OCI-LY1 (cell line): ENCODE results near the gene NKD1.
"Not testable (repeated sequence)": the region's sequence is repeated elsewhere in the genome, so short reads cannot be mapped to it uniquely, and the experiment has no call there.

Source experiments
- H2AFZ ChIP-seq: fragments of 200-600 bp; sonication (generic), shearing (Covaris generic); 2 replicates; pipeline ENCODE4 v1.6.0; 2014; ENCODE audit warnings: antibody characterized with exemption, mild to moderate bottlenecking, low read length
- H3F3A ChIP-seq: fragments of 200-600 bp; sonication (generic), shearing (Covaris generic); 2 replicates; pipeline ENCODE4 v1.6.0; 2014; ENCODE audit warnings: mild to moderate bottlenecking, antibody characterized with exemption, low read length, moderate library complexity; ENCODE audit not compliant: insufficient read depth
- H3K27ac ChIP-seq: fragments of 200-600 bp; sonication (generic); 2 replicates; pipeline ENCODE4 v1.5.1; 2014; ENCODE audit warnings: low read length, mixed run types, mild to moderate bottlenecking, low read depth; ENCODE audit not compliant: poor library complexity, severe bottlenecking
- H3K27me3 ChIP-seq: fragments of 200-600 bp; sonication (generic); 2 replicates; pipeline ENCODE4 v1.6.0; 2014; ENCODE audit warnings: antibody characterized with exemption, mild to moderate bottlenecking, low read length, moderate library complexity; ENCODE audit not compliant: insufficient read depth
- H3K36me3 ChIP-seq: fragments of 200-600 bp; sonication (generic); 2 replicates; pipeline ENCODE4 v1.6.1; 2014; ENCODE audit warnings: mild to moderate bottlenecking, antibody characterized with exemption, low read length, moderate library complexity, mixed read lengths; ENCODE audit not compliant: insufficient read depth
- H3K4me1 ChIP-seq: fragments of 200-600 bp; sonication (generic); 2 replicates; pipeline ENCODE4 v1.5.1; 2014; ENCODE audit warnings: mild to moderate bottlenecking, low read length, moderate library complexity; ENCODE audit not compliant: insufficient read depth, severe bottlenecking
- H3K4me2 ChIP-seq: fragments of 200-600 bp; sonication (generic), shearing (Covaris generic); 2 replicates; pipeline ENCODE4 v1.6.1; 2014; ENCODE audit warnings: low read length
- H3K4me3 ChIP-seq: fragments of 200-600 bp; sonication (generic); 2 replicates; pipeline ENCODE4 v1.5.1; 2014; ENCODE audit warnings: low read length, low read depth, mild to moderate bottlenecking, mixed read lengths; ENCODE audit not compliant: poor library complexity, severe bottlenecking
- H3K79me2 ChIP-seq: fragments of 200-600 bp; shearing (Covaris generic); 2 replicates; pipeline ENCODE4 v1.6.1; 2016; ENCODE audit warnings: mixed run types, low read length, mixed read lengths; ENCODE audit not compliant: insufficient read depth
- H3K9ac ChIP-seq: fragments of 200-600 bp; sonication (generic), shearing (Covaris generic); 2 replicates; pipeline ENCODE4 v1.6.1; 2014; ENCODE audit warnings: mild to moderate bottlenecking, low read length, mixed read lengths
- H3K9me2 ChIP-seq: fragments of 200-600 bp; sonication (generic), shearing (Covaris generic); 2 replicates; pipeline ENCODE4 v1.6.1; 2014; ENCODE audit warnings: low read depth, mild to moderate bottlenecking, low read length, mixed read lengths
- H3K9me3 ChIP-seq: fragments of 200-600 bp; shearing (Covaris generic); 2 replicates; pipeline ENCODE4 v1.6.1; 2014; ENCODE audit warnings: low read length, mixed read lengths
- H4K20me1 ChIP-seq: fragments of 200-600 bp; sonication (generic), shearing (Covaris generic); 2 replicates; pipeline ENCODE4 v1.6.0; 2016; ENCODE audit warnings: mild to moderate bottlenecking, low read length; ENCODE audit not compliant: insufficient read depth
- CTCF ChIP-seq: fragments of 200-600 bp; sonication (generic), shearing (Covaris generic); IDR thresholded peaks from 2 replicates; pipeline ENCODE4 v1.5.1; 2017; ENCODE audit warnings: mild to moderate bottlenecking, antibody characterized with exemption, low read length, moderate library complexity, mixed read lengths
- EZH2 ChIP-seq: fragments of 200-600 bp; sonication (generic), shearing (Covaris generic); IDR thresholded peaks from 2 replicates; pipeline ENCODE4 v1.8.0; 2017; ENCODE audit warnings: borderline replicate concordance, mixed run types, mild to moderate bottlenecking, antibody characterized with exemption, low read length, moderate library complexity, mixed read lengths

NKD1 gene

GRCh38 chr16:50535506-50536257 is 12.5 kb upstream of the NKD1 start:
- Histone ChIP-seq H3F3A (no peaks in the 10 kb centered on the region), H3K79me2 (no peaks in the 10 kb centered on the region), H3K27ac (no peak overlapping the region), H3K4me2 (no peak overlapping the region), H3K9me3 (no peaks in the 10 kb centered on the region), H3K9me2 (no peaks in the 10 kb centered on the region), H3K9ac (no peak overlapping the region), H3K4me3 (no peak overlapping the region), H3K36me3 (no peaks in the 10 kb centered on the region), H4K20me1 (no peaks in the 10 kb centered on the region), H2AFZ (no peak overlapping the region), H3K4me1 (no peaks in the 10 kb centered on the region), H3K27me3 (no peaks in the 10 kb centered on the region; the same call in 1 of the 2 replicates)
- no peak for TF ChIP-seq EZH2
- TF ChIP-seq CTCF: no peak

- not testable (repeated sequence) for H3K4me3 ChIP-seq, H3K4me2 ChIP-seq, H3K27ac ChIP-seq, H3K36me3 ChIP-seq, H3K9me3 ChIP-seq, H3K79me2 ChIP-seq, H3K4me1 ChIP-seq, H3K27me3 ChIP-seq, H3K9ac ChIP-seq, H3K9me2 ChIP-seq, H3F3A ChIP-seq, H2AFZ ChIP-seq, H4K20me1 ChIP-seq
These were observed 11.9 kb upstream of the NKD1 start for GRCh38 chr16:50536258-50536645.

- TF ChIP-seq CTCF: no peak
- no peak for TF ChIP-seq EZH2
- no peak overlapping the region for H3K27ac ChIP-seq
- no peaks in the 10 kb centered on the region for H3K79me2 ChIP-seq
- no peak overlapping the region for H3K4me2 ChIP-seq
- peaks cover 3% of the 10 kb centered on the region for H3K27me3 ChIP-seq
- no peaks in the 10 kb centered on the region for H3K9me2 ChIP-seq
- H3K4me1 ChIP-seq: no peaks in the 10 kb centered on the region
- no peak overlapping the region for H2AFZ ChIP-seq
- H3K36me3 ChIP-seq: no peaks in the 10 kb centered on the region
- H3K4me3 ChIP-seq: no peak overlapping the region
- H3K9me3 ChIP-seq: no peaks in the 10 kb centered on the region
- H3K9ac ChIP-seq: no peak overlapping the region
- H4K20me1 ChIP-seq: no peaks in the 10 kb centered on the region
- no peaks in the 10 kb centered on the region for H3F3A ChIP-seq
These were observed 10.5 kb upstream of the NKD1 start for GRCh38 chr16:50537533-50538290.
